AG10803 (cell line): ENCODE measurements around the gene EEFSEC.

Experiments used
- DNase-seq: peaks from one replicate; pipeline ENCODE4 v3.0.0; 2010; ENCODE audit warnings: low read depth
- H3K4me3 ChIP-seq: 2 replicates; pipeline ENCODE4 v1.5.1; 2011; ENCODE audit warnings: mild to moderate bottlenecking, low read length, control low read depth
- CTCF ChIP-seq: conservative IDR thresholded peaks from 2 replicates; pipeline ENCODE4 v1.5.1; 2011; ENCODE audit warnings: mild to moderate bottlenecking, low read length, control low read depth, inconsistent platforms

The EEFSEC gene

GRCh38 chr3:128287216-128287615 is 133.9 kb downstream of the EEFSEC start:
- no peak for TF ChIP-seq CTCF
- no peak overlapping the region for H3K4me3 ChIP-seq
- DNase-seq = no peak

GRCh38 chr3:128289534-128289933 is 136.3 kb downstream of the EEFSEC start:
- no peak for TF ChIP-seq CTCF
- no peak for DNase-seq
- H3K4me3 ChIP-seq = no peak overlapping the region

- H3K4me3 ChIP-seq = no peak overlapping the region
- no peak for TF ChIP-seq CTCF
- DNase-seq = no peak
Measured at GRCh38 chr3:128290484-128290883, 137.2 kb downstream of the EEFSEC start.

- TF ChIP-seq CTCF = no peak
- H3K4me3 ChIP-seq = no peak overlapping the region
- DNase-seq = no peak
Measured at GRCh38 chr3:128293930-128294329, 140.6 kb downstream of the EEFSEC start.

GRCh38 chr3:128294999-128295468 is 141.8 kb downstream of the EEFSEC start:
- no peak for TF ChIP-seq CTCF
- no peak for DNase-seq
- H3K4me3 ChIP-seq = no peak overlapping the region

GRCh38 chr3:128296469-128297251 is 143.4 kb downstream of the EEFSEC start:
- TF ChIP-seq CTCF = no peak
- no peak for DNase-seq
- H3K4me3 ChIP-seq = no peak overlapping the region
